Neural cell (in vitro differentiated cells): ENCODE results near the gene ARHGAP30.

ENCODE experiments used
- CTCF ChIP-seq: fragments of 450-650 bp; IDR thresholded peaks from 2 replicates; pipeline ENCODE4 v1.5.1; 2014; ENCODE audit warnings: antibody characterized with exemption, mild to moderate bottlenecking, moderate library complexity; ENCODE audit not compliant: poor library complexity, severe bottlenecking
- EZH2 ChIP-seq: fragments of 200-600, 300-800 bp; shearing (Covaris generic), sonication (generic); IDR thresholded peaks from 2 replicates; pipeline ENCODE4 v1.6.1; 2014; ENCODE audit warnings: antibody characterized with exemption, low read length, borderline replicate concordance, mild to moderate bottlenecking; ENCODE audit not compliant: insufficient read depth, poor library complexity, severe bottlenecking

- TF ChIP-seq CTCF (no peak), EZH2 (no peak)
Observed at GRCh38 chr1:161021165-161021969, 48.3 kb downstream of the ARHGAP30 start.
